SK-N-SH treated with all-trans-retinoic acid at 6 μM for 48 hours (cell line): Measurements from ENCODE around the gene RNF26.

Experiments
- ATAC-seq: fragments of 200-7000 bp; cut with Tn5 transposase; 3 replicates; pipeline ENCODE4 v1.9.1; 2020; ENCODE audit warnings: mild to moderate bottlenecking, moderate library complexity
- ARNTL ChIP-seq: fragments of 450-650 bp; formaldehyde crosslinking; IDR thresholded peaks from 2 replicates; pipeline ENCODE4 v1.5.0; 2020; ENCODE audit warnings: low read depth, mild to moderate bottlenecking, moderate library complexity, borderline replicate concordance
- BACH2 ChIP-seq: fragments of 250-450 bp; sonication (Bioruptor Pico); IDR thresholded peaks from 2 replicates; pipeline ENCODE4 v1.9.0; 2021; ENCODE audit warnings: mild to moderate bottlenecking, borderline replicate concordance
- CREB5 ChIP-seq: fragments of 250-450 bp; sonication (Bioruptor Pico); IDR thresholded peaks from 2 replicates; pipeline ENCODE4 v1.5.1; 2020; ENCODE audit warnings: low read depth, mild to moderate bottlenecking, moderate library complexity
- CSDC2 ChIP-seq: fragments of 250-450 bp; sonication (Bioruptor Pico); IDR thresholded peaks from 2 replicates; pipeline ENCODE4 v1.5.0; 2020; ENCODE audit warnings: mild to moderate bottlenecking, moderate library complexity
- ESRRG ChIP-seq: fragments of 250-450 bp; sonication (Bioruptor Pico); IDR thresholded peaks from 2 replicates; pipeline ENCODE4 v1.6.1; 2021; ENCODE audit warnings: mild to moderate bottlenecking
- GLIS3 ChIP-seq: fragments of 250-450 bp; sonication (Bioruptor Pico); IDR thresholded peaks from 2 replicates; pipeline ENCODE4 v1.5.0; 2020; ENCODE audit warnings: mild to moderate bottlenecking, moderate library complexity
- ISL1 ChIP-seq: fragments of 250-450 bp; sonication (Bioruptor Pico); IDR thresholded peaks from 2 replicates; pipeline ENCODE4 v2.1.2; 2022; ENCODE audit warnings: mild to moderate bottlenecking, moderate library complexity
- OSR1 ChIP-seq: fragments of 250-450 bp; sonication (Bioruptor Pico); IDR thresholded peaks from 2 replicates; pipeline ENCODE4 v1.8.0; 2022; ENCODE audit warnings: moderate library complexity, mild to moderate bottlenecking, inconsistent platforms
- RARB ChIP-seq: fragments of 250-450 bp; sonication (Bioruptor Pico); IDR thresholded peaks from 2 replicates; pipeline ENCODE4 v1.8.0; 2021; ENCODE audit warnings: mild to moderate bottlenecking, moderate library complexity
- SNAI2 ChIP-seq: fragments of 250-450 bp; sonication (Bioruptor Pico); IDR thresholded peaks from 2 replicates; pipeline ENCODE4 v1.5.0; 2020; ENCODE audit warnings: mild to moderate bottlenecking, moderate library complexity
- TCF4 ChIP-seq: fragments of 250-450 bp; sonication (Bioruptor Pico); IDR thresholded peaks from 2 replicates; pipeline ENCODE4 v1.8.0; 2021; ENCODE audit warnings: mild to moderate bottlenecking, moderate library complexity, borderline replicate concordance
- TOX ChIP-seq: fragments of 250-450 bp; sonication (Bioruptor Pico); IDR thresholded peaks from 2 replicates; pipeline ENCODE4 v1.8.0; 2021; ENCODE audit warnings: mild to moderate bottlenecking, moderate library complexity, borderline replicate concordance
- TSHZ2 ChIP-seq: fragments of 250-450 bp; sonication (Bioruptor Pico); IDR thresholded peaks from 2 replicates; pipeline ENCODE4 v1.5.0; 2020; ENCODE audit warnings: mild to moderate bottlenecking, moderate library complexity
- ZFP3 ChIP-seq: fragments of 250-450 bp; sonication (Bioruptor Pico); IDR thresholded peaks from 2 replicates; pipeline ENCODE4 v1.5.0; 2020; ENCODE audit warnings: mild to moderate bottlenecking, moderate library complexity
- ZFP30 ChIP-seq: fragments of 450-650 bp; formaldehyde crosslinking; IDR thresholded peaks from 2 replicates; pipeline ENCODE4 v1.5.0; 2022; ENCODE audit warnings: mild to moderate bottlenecking, moderate library complexity
- ZNF565 ChIP-seq: fragments of 450-650 bp; formaldehyde crosslinking; conservative IDR thresholded peaks from 2 replicates; pipeline ENCODE4 v1.5.0; 2020; ENCODE audit warnings: low read depth, mild to moderate bottlenecking, moderate library complexity
- ZNF70 ChIP-seq: fragments of 450-650 bp; formaldehyde crosslinking; IDR thresholded peaks from 2 replicates; pipeline ENCODE4 v1.5.0; 2020; ENCODE audit warnings: mild to moderate bottlenecking, moderate library complexity
- ZNF8 ChIP-seq: fragments of 450-650 bp; formaldehyde crosslinking; IDR thresholded peaks from 2 replicates; pipeline ENCODE4 v1.5.0; 2020; ENCODE audit warnings: mild to moderate bottlenecking, moderate library complexity
- TF ChIP-seq, protein P1 (sequence below): fragments of 250-450 bp; sonication (Bioruptor Pico); IDR thresholded peaks from 2 replicates; pipeline ENCODE4 v1.8.0; 2021; ENCODE audit warnings: low read depth, mild to moderate bottlenecking, moderate library complexity, borderline replicate concordance
- TF ChIP-seq, protein P2 (sequence below): fragments of 250-450 bp; sonication (Bioruptor Pico); IDR thresholded peaks from 2 replicates; pipeline ENCODE4 v1.5.1; 2021; ENCODE audit warnings: mild to moderate bottlenecking, moderate library complexity
- TF ChIP-seq, protein P3 (sequence below): fragments of 250-450 bp; sonication (Bioruptor Pico); IDR thresholded peaks from 2 replicates; pipeline ENCODE4 v1.8.0; 2020; ENCODE audit warnings: mild to moderate bottlenecking, moderate library complexity, borderline replicate concordance

RNF26 gene

GRCh38 chr11:119342362-119343130 is 8.2 kb downstream of the RNF26 start:
- ATAC-seq, result no peak
- no peak for TF ChIP-seq RARB (CRISPR knock-in tag)
- TF ChIP-seq, protein P1, sequence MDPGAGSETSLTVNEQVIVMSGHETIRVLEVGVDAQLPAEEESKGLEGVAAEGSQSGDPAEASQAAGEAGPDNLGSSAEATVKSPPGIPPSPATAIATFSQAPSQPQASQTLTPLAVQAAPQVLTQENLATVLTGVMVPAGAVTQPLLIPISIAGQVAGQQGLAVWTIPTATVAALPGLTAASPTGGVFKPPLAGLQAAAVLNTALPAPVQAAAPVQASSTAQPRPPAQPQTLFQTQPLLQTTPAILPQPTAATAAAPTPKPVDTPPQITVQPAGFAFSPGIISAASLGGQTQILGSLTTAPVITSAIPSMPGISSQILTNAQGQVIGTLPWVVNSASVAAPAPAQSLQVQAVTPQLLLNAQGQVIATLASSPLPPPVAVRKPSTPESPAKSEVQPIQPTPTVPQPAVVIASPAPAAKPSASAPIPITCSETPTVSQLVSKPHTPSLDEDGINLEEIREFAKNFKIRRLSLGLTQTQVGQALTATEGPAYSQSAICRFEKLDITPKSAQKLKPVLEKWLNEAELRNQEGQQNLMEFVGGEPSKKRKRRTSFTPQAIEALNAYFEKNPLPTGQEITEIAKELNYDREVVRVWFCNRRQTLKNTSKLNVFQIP (CRISPR knock-in tag), result no peak
- TF ChIP-seq ZNF70, result no peak
- no peak for TF ChIP-seq OSR1 (CRISPR knock-in tag)
- no peak for TF ChIP-seq SNAI2 (CRISPR knock-in tag)
- no peak for TF ChIP-seq CREB5 (CRISPR knock-in tag)
- TF ChIP-seq GLIS3 (CRISPR knock-in tag), result no peak
- TF ChIP-seq BACH2, result no peak
- TF ChIP-seq, protein P2, sequence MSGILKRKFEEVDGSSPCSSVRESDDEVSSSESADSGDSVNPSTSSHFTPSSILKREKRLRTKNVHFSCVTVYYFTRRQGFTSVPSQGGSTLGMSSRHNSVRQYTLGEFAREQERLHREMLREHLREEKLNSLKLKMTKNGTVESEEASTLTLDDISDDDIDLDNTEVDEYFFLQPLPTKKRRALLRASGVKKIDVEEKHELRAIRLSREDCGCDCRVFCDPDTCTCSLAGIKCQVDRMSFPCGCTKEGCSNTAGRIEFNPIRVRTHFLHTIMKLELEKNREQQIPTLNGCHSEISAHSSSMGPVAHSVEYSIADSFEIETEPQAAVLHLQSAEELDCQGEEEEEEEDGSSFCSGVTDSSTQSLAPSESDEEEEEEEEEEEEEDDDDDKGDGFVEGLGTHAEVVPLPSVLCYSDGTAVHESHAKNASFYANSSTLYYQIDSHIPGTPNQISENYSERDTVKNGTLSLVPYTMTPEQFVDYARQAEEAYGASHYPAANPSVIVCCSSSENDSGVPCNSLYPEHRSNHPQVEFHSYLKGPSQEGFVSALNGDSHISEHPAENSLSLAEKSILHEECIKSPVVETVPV (CRISPR knock-in tag), result no peak
- no peak for TF ChIP-seq ISL1 (CRISPR knock-in tag)
- TF ChIP-seq ZNF565 (CRISPR knock-in tag), result no peak
- TF ChIP-seq CSDC2 (CRISPR knock-in tag), result no peak
- no peak for TF ChIP-seq TCF4 (CRISPR knock-in tag)
- TF ChIP-seq, protein P3, sequence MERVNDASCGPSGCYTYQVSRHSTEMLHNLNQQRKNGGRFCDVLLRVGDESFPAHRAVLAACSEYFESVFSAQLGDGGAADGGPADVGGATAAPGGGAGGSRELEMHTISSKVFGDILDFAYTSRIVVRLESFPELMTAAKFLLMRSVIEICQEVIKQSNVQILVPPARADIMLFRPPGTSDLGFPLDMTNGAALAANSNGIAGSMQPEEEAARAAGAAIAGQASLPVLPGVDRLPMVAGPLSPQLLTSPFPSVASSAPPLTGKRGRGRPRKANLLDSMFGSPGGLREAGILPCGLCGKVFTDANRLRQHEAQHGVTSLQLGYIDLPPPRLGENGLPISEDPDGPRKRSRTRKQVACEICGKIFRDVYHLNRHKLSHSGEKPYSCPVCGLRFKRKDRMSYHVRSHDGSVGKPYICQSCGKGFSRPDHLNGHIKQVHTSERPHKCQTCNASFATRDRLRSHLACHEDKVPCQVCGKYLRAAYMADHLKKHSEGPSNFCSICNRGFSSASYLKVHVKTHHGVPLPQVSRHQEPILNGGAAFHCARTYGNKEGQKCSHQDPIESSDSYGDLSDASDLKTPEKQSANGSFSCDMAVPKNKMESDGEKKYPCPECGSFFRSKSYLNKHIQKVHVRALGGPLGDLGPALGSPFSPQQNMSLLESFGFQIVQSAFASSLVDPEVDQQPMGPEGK, result no peak
- TF ChIP-seq ARNTL (CRISPR knock-in tag), result no peak
- TF ChIP-seq ZFP3 (CRISPR knock-in tag), result no peak

DNA sequence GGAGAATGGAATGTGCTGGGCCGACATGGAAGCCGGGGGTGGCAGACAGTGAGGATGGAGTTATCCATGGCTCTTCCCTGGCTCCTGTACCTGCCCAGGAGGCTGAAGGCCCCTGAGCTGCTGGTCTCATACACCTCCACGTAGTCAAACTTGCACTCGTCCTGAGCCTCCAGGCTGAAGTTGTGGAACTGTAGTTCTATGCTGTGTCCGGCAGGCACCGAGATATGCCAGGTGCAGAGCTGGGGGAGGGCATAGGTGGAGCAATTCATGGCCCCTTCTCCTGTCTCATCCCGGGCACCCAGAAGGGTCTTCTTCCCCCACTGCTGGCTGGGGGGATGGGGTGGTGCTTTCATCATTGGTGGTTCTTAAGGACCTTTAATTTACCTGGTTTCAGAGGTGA is 9.4 kb downstream of the RNF26 start:
- TF ChIP-seq ESRRG (CRISPR knock-in tag) (no peak), CSDC2 (CRISPR knock-in tag) (no peak), GLIS3 (CRISPR knock-in tag) (no peak), OSR1 (CRISPR knock-in tag) (no peak), TOX (CRISPR knock-in tag) (no peak), ISL1 (CRISPR knock-in tag) (no peak), TSHZ2 (no peak), ZNF8 (CRISPR knock-in tag) (no peak), ZFP3 (CRISPR knock-in tag) (no peak), SNAI2 (CRISPR knock-in tag) (no peak), CREB5 (CRISPR knock-in tag) (no peak), ZFP30 (CRISPR knock-in tag) (no peak)
- TF ChIP-seq, protein P2 (CRISPR knock-in tag), result no peak
- TF ChIP-seq, protein P3, result no peak
- TF ChIP-seq, protein P1 (CRISPR knock-in tag), result no peak
- no peak for ATAC-seq
